Hematopoietic multipotent progenitor cell treated with erythropoietin and hydrocortisone succinate and interleukin-3 and kit ligand, for 17 days (in vitro differentiated cells): ENCODE results near the gene DDX1.
"Not testable (repeated sequence)": the region's sequence is repeated elsewhere in the genome, so short reads cannot be mapped to it uniquely, and the experiment has no call there.

Source experiments
- DNase-seq: peaks from one replicate; pipeline ENCODE4 v3.0.0-alpha.2; 2015; ENCODE audit warnings: low spot score

Gene DDX1

DNA sequence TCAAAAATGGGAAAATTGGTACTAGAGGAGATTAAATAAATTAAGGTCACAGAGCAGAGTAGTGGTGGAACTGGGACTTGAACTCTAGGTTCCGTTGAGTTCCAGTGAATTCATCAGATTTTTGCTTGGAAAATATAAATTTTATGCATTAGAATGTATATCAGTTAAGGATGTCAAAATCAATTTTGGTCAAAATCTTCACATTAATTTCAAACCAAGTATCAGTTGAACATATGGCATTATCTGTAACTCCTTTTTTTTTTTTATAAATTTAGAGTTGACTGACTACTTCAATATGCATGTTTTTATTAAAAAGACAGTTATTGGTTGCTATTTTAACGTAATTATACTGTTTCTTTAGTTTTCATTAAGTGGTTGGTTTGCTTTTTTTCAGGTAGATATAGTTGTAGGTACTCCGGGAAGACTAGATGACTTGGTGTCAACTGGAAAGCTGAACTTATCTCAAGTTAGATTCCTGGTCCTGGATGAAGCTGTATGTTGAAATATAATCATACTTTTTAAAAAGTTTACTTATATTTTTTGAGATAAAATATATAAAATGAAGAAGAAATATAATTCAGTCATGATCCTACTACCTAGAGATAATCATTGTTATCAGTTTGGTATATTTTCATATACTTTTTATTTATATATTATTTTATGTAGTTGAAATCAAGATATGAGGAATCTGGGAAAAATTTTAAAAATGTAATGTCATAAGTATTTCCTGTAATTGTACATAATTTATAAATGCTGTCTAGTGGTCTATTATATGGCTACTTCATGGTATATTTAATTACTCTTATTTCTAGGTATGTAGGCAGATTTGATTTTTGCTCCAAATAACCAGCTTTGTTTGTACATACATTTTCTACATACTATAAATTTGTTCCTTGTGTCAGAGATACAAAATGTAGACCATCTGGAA lies 25.4 kb downstream of the DDX1 start:
- DNase-seq = no peak

DNA sequence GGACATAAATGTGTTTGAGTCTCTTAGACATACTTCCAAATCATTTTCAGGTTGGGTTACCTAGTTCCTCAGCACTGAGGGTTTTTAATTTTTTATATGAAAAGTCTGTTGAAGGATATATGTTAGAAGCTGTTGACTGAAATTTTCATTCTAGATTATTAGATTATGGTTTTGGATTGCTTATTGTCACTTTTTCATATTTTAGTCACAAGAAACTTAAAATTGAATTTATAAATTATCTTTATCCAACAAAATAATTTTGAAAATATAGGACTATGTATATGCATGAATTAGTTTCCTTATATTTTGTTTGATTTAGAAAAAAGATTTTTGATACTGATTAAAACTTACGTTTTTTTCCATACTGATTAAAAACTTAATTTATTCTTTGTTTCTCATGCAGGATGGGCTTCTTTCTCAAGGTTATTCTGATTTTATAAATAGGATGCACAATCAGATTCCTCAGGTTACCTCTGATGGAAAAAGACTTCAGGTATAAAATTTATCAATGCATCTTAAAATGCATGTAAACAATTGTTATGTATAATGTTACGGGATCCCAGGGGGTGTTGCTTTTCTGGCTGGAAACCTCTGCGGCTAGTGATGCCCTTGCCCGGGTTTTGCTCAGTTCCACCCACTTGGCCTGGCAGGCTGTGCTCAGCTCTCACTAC lies 26.2 kb downstream of the DDX1 start:
- no peak for DNase-seq

DNA sequence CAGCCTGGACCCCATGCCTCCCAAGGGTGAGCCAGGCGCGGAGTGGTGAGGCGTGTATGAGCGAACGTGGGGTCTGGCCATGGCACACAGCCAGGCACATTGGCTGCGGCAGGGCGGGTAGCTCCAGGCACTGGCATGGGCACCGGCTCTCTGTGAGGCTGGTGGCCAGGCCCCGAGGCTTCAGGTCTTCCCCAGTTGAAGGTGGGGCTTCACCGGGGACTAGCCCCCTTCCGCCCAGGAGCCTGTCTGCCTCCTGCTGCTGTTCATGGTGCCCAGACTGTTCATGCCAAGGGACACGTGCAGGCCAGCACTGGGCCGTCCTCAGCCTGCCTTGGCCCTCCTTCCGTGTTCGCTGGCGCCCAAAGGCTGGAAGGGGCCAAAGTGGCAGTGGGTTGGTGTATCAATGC lies 26.8 kb downstream of the DDX1 start:
- no peak for DNase-seq

DNA sequence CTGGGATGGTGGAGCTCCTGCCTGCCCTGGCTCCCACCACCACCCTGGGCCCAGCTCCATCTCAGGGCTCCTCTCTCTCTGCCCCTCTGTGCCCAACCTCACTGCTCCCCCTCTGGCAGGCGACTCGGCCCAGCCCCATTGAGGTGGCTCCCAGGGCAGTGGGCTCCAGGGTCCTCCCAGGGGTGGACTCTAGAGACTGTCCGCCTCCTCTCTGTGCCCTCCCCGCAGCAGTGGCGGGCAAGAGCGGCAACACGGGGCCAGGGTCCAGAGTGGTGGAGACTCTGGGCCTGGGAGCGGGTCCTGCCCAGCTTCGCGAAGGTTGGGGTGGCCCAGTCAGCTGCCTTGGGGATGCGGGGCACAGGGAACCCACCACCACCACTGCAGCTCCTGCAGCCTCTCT lies 27.4 kb downstream of the DDX1 start:
- no peak for DNase-seq

DNA sequence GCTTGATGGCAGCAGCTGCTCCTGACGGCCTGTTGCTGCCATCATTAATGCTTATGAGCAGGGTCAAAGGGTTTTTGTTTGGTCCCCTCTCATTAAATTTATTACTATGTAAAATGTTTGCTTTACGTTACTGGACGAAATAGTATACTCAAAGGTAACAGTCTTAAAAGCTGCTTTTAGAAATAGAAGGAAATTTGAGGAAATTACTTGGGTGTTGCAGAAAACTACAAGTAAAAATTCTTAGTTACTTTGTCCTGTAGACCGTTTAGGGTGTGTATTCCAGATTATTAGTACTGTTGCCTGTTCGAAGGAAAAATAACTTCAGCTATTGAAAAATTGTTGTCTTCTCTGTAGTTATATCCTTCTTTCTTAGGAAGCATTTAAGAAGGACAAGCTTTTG lies 27.8 kb downstream of the DDX1 start:
- no peak for DNase-seq

DNA sequence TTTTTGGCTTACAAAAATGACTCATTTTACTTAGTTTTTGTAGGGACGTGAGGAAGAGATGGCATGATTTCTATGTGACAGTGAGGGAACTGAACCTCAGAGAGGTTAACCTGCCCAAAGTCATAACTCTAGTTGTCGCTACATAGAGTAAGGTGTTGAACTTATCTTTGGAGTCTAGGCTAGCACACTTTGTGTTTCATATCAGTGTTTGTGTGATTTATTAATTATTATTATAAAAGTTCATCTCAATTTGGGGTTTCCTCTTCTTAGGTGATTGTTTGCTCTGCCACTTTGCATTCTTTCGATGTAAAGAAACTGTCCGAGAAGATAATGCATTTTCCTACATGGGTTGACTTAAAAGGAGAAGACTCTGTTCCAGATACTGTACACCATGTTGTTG lies 28.3 kb downstream of the DDX1 start:
- no peak for DNase-seq

DNA sequence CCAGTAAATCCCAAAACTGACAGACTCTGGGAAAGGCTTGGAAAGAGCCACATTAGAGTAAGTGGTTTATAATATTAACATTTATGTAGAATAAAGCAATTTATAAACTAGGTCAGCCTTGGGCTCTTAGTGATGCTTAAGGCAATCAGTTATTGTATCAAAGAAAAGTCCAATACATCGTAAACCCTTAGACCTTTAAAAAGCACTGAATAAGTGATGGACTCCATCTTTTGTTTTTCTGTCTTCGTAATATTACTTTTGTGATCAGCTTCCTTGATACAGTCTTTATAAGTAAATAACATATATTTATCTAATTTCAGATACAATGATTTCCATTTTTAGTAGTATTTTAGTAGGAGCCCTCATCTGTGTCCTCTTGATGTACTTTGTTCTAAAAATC lies 28.7 kb downstream of the DDX1 start:
- DNase-seq = no peak

DNA sequence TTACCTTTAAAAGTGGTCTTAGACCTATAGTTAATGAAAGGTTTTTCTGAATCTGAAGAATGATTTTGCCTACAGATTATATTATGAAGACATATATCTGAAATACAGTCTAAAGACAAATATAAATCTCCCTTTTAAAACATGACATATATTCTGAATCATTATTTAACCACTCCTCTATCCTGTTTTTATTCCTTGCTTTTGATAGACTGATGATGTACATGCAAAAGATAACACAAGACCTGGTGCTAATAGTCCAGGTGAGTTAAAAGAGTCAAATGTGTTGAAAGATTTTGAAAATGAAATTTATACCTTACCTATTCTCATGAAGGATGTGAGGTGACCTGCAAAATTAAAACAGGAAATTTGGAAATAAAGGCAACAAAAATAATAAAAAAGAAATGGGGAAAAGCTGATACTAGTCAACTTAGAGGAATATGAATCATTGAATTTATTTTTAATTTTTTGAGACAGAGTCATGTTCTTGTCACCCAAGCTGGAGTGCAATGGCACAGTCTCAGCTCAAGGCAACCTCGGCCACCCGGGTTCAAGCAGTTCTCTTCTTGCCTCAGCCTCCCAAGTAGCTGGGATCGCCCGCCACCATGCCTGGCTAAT lies 29.3 kb downstream of the DDX1 start:
- no peak for DNase-seq

DNA sequence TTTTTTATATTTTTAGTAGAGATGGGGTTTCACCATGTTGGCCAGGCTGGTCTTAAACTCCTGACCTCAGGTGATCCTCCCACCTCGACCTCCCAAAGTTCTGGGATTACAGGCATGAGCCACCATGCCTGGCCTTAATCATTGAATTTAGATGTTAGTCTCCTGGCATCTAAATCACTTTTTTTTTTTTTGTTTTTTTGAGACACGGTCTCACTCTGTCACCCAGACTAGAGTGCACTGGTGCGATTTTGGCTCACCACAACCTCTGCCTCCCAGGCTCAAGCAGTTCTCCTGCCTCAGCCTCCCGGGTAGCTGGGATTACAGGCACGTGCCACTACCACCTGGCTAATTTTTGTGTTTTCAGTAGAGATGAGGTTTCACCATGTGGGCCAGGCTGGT lies 29.8 kb downstream of the DDX1 start:
- not testable (repeated sequence) for DNase-seq

DNA sequence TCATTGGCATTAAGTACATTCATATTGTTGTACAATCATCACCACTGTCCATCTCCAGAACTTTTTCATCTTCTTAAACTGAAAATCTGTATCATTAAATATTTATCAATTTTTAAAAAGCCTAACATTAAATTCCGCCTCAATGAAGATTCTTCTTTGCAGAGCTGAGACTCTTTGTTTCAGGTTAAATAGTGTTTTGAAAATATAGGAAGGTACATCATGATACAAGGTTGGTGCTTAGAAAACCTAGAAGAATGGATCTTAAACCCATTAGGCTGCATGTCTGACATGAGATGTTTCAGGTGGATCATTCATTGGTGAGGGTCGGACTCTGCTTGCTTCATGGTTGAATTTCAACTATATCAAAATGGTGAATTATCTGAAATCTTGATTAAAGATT lies 30.5 kb downstream of the DDX1 start:
- no peak for DNase-seq

DNA sequence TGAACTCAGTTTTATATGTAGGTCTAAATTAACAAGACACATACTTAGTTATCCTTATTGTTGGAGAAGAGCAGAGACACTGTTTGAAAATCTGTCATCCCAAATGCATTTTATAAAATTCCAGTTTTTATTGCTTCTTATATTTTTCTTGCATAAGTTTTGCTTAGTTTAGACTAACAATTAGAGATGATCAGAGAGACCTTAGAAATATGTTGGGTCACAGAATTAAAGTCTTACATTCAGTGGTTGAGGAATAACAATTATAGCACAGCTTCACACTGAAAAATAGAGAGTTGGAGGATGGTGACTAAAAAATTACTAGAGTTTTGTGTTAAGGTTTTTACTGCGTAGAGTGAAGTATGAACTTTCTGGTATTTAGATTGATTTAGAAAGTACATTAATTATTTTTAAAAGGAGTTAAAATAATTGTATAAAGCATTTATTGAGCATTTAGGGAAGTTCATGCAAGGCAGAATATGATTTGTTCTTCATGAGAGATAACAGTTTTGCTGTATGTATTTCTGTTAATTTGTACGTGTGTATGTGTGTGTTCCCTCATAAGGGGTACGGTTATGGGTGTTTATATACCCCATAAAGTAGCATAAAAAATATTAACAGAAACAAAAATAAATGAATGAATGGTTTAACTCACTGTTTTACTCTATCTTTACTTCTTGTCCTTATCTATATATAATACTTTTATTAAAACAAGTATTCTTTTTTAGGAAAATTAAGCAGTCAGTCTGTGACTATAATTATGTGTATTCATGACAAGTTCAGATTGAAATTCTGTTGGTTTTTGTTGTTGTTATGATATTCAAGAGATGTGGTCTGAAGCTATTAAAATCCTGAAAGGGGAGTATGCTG lies 31.2 kb downstream of the DDX1 start:
- DNase-seq = no peak

DNA sequence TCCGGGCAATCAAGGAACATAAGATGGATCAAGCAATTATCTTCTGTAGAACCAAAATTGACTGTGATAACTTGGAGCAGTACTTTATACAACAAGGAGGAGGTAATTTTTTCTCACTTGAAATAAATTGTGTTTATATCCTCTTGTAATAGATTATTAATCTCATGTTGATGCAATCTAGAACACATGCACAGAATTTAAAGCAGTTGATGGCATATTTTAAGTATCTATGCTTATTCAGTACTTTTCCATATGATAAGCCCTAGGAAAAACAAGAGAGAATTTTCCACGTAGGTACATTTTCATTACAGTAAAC lies 31.8 kb downstream of the DDX1 start:
- DNase-seq = no peak

DNA sequence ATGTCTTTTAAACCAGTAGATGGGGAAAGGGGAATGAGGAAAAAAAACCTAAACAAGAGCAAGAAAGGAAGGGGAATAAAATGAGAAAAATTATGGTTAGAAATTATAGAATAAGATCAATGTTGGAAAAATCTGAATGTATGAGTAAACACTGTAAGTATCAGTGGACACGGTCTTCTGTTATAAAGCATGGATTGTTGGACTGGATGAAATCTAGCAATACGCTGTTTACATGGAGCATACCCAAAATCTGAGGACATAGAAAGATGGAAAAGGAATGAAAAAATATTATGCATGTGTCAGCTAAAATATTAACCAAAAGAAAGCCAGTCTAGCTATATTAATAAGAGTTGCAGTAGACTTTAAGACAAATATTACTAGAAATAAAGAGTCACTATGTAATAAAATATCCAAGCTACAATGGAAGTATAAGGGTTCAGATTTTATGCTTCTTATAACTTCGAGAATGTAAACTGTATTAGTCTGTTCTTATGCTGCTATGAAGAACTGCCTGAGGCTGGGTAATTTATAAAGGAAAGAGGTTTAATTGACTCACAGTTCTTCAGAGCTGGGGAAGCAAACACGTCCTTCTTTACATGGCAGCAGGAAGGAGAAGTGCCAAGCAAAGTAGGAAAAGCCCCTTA lies 32.4 kb downstream of the DDX1 start:
- DNase-seq = no peak

DNA sequence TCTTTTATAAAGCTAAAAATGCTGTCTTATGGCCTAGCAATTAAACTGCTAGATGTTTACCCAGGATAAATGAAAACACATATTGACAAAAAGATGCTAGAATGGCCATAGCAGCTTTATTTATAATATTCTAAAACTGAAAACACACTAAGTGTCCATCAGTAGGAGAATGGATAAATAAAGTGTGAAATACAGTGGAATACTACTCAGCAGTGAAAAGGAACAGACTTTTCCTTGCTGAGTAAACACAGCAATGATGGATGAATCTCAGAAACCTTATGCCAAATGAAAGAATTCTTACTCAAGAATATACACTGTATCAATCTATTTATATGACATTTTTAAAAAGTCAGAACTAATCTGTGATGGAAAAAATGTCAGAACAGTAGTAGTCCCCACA lies 33.2 kb downstream of the DDX1 start:
- no peak for DNase-seq

DNA sequence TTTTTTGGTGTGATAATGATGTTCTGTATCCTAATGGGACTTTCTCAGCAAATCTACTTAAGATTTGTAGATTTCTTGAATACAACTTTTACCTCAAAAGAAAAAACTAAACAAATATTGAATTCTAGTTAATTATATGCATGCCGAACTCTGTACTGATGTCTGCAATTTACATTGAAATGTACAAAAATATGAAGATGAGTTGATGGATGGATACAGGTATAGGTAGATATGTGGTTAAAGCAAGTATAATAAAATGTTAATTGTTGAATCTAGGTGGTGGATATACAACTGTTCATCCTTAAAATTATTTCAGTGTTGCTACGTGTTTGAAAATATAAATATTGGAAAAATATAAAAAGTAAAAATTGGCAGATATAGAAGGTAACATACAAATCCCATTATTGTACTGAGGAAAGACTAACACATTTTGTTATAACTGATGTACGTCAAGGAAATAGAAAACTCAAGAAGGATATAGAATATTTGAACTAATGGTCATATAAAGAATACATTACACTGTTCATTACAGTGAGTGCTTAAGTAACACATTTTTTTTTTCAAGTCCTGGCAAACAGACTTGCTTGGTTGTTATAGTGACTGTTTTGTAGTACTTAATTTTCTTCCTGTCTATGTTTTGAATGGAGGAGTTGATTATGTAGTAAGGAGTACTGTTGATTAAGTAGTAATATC lies 33.8 kb downstream of the DDX1 start:
- DNase-seq = no peak

DNA sequence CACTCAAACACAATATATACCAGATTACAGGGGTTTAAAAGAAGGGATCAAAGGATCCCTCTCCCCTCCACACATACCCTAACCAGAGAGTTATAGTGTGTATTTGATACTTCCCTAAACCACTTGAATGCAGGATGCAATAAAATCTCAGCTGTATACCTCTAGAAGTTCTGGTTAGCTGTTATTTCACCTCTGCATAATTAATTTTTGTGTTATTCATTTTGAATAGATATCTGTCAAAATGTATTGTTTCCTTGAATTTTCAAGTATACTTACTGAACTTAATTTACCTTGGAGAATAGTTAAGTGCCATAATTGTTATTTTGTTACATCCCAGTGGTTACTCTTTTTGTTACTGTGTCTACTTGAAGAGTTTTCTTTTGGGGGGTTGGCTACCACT lies 34.5 kb downstream of the DDX1 start:
- no peak for DNase-seq

DNA sequence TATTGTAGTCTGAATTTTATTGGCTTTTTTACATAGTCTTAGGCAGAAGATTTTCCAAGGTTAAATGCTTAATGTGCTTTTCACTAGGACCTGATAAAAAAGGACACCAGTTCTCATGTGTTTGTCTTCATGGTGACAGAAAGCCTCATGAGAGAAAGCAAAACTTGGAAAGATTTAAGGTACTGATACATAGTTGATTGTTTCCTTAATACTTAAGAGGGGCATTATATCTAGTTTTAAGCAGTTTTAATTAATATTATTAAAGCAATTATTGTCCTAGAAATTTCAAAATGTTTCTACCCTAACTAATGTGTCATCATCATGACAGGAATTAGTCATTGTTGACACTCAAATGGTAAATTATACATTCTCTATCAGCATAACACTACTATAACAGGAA lies 35.3 kb downstream of the DDX1 start:
- DNase-seq = no peak

DNA sequence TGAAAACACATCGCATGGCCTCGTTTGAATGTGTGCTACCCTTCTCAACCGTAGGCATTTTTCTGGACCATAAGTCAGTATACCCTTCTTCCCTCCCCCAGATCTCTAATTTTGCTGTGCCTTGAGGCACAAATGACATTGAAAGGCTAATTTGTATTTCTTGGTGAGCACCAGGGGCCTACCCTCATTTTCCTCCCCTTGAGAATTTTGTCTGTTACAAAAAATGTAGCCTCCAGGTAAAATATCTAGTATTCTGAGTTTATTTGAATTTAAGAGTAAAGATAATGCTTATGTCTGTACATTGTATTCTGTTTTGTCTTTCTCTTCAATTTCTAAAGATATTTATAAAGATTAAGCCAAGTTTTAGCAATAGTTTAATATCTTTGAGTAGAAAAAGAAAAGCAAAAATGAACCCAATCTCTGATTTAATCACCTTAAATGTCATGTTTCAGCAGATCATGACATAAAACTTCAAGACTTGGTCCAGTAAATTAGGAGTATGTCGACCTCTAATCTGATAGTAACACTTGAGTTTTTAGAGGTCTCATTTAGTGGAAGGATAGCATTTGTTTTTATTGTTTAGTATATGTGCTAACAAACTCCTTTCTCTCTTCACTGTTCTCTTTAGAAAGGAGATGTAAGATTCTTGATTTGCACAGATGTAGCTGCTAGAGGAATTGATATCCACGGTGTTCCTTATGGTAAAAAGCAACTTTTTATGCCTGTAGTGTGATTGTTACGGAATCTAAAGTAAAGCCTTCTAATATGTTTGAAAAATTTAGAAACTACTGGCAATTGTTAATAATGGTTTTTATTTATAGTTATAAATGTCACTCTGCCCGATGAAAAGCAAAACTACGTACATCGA lies 36.4 kb downstream of the DDX1 start:
- no peak for DNase-seq

DNA sequence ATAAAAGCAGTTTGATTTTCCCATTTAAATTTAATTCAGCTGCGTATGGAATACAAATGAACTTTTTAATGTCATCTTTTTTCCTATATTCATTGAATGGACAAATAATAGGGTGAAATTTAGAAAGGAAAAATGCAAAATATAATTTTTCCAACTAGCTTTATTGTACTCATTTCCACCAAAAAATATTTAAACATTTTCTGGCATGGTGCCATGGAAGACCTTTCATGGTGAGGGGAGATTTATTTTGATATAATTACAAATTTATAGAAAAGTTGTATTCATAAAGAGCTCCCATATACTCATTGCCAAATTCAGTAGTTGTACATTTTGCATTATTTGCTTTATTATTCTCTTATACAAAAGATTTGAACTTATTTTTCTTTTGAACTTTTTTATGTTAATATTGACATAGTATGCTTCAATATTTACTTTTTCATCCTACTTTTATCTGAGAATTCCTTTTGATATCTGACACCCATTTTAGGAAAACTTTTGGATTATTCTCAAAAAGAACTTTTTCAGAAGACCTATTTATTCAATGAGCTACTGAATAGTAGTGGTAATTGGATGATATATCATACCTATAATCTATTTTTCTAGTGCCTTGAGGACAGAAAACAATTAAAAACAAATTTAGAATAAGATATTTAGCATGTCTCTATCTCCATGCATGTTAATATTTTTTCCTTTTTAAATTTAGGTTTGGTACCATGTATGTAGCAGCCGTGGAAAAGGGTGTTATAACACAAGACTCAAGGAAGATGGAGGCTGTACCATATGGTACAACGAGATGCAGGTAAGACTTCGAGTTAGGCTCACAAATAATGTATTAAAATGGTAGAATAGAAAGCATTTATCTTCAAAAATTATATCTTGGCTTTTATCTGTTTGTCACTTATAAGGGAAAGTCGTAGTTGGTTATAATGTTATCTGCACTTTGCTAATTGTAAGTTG lies 37.5 kb downstream of the DDX1 start:
- DNase-seq = no peak
